K562 (cell line): ENCODE measurements around the gene CRPPA. TPM values are rescaled to one million over a fixed set of nuclear protein-coding genes. Genes with fewer than 3 reads are reported as not detected.

ENCODE experiments used
- ASH1L ChIP-seq: fragments of 450-650 bp; IDR thresholded peaks from 2 replicates; pipeline ENCODE4 v1.6.1; 2018; ENCODE audit warnings: borderline replicate concordance, mild to moderate bottlenecking, low read depth; ENCODE audit not compliant: partially characterized antibody
- C11orf30 ChIP-seq: fragments of 450-650 bp; IDR thresholded peaks from 2 replicates; pipeline ENCODE4 v1.6.1; 2016; ENCODE audit warnings: low read depth, mild to moderate bottlenecking
- GABPB1 ChIP-seq: sonication (generic); formaldehyde crosslinking; IDR thresholded peaks from 2 replicates; pipeline ENCODE4 v1.8.0; 2022; ENCODE audit warnings: mild to moderate bottlenecking, missing genetic modification reagents
- MCM7 ChIP-seq, 2 experiments: fragments of 450-650 bp; IDR thresholded peaks; 2 replicates each; pipeline ENCODE4 v1.6.1; 2016 to 2018
- PBX2 ChIP-seq, 2 experiments: IDR thresholded peaks in 1 of 2; conservative IDR thresholded peaks in 1 of 2; 2 replicates each; pipeline ENCODE4 v1.6.1; 2016; ENCODE audit warnings: low read depth in 2 of 2, mild to moderate bottlenecking in 1 of 2, missing compliant biosample characterization in 1 of 2, missing genetic modification characterization in 1 of 2, moderate library complexity in 1 of 2
- SRSF1 ChIP-seq: fragments of 200-400 bp; formaldehyde crosslinking; IDR thresholded peaks from 2 replicates; pipeline ENCODE4 v1.6.1; 2017; ENCODE audit warnings: mild to moderate bottlenecking, low read depth, low read length, moderate library complexity
- TAF7 ChIP-seq: fragments of 450-650 bp; IDR thresholded peaks from 2 replicates; pipeline ENCODE4 v1.6.1; 2016; ENCODE audit warnings: missing genetic modification characterization, missing compliant biosample characterization
- ZC3H8 ChIP-seq: fragments of 450-650 bp; IDR thresholded peaks from 2 replicates; pipeline ENCODE4 v1.6.1; 2017
- ZNF511 ChIP-seq: sonication (generic); formaldehyde crosslinking; IDR thresholded peaks from 2 replicates; pipeline ENCODE4 v1.8.0; 2022; ENCODE audit warnings: mild to moderate bottlenecking, missing genetic modification reagents
- polyA plus RNA-seq, 8 experiments: library from polyadenylated mRNA; depleted of rRNA in 4 of 8; stranded (reverse) in 5 of 8; unstranded in 3 of 8; fragments of >200 nt; fragmentation: Nextera tagmentation in 2 of 8; fragmentation: Illumina TruSeq in 1 of 8; extraction: Ambion mirVana in 2 of 8; extraction: Trizol in 1 of 8; gene quantifications; 2 replicates each; pipeline versions ENCODE4 v1.2.1 to v1.2.3, GENCODE V29; 2011 to 2014; ENCODE audit warnings: inconsistent platforms in 1 of 8, missing spikeins in 1 of 8
- total RNA-seq, 7 experiments: library from RNA; depleted of rRNA in 6 of 7; stranded (reverse); fragments of >200 nt in 6 of 7; fragmentation: Illumina TruSeq in 2 of 7; extraction: Trizol in 2 of 7; gene quantifications; 2 replicates each; pipeline versions ENCODE4 v1.2.1 to v1.2.3, GENCODE V29; 2011 to 2021; ENCODE audit warnings: low replicate concordance in 1 of 7
- TF ChIP-seq, protein P1 (sequence below): fragments of 450-650 bp; IDR thresholded peaks from 2 replicates; pipeline ENCODE4 v1.6.1; 2017; ENCODE audit warnings: antibody characterized with exemption, mild to moderate bottlenecking
- TF ChIP-seq, protein P2 (sequence below): fragments of 450-650 bp; IDR thresholded peaks from 2 replicates; pipeline ENCODE4 v1.7.0; 2016; ENCODE audit warnings: borderline replicate concordance

CRPPA gene
- total and polyA plus RNA-seq, 9 of the 15 experiments (the other 6 are each of a cell fraction or from before 2014, with no cell fraction given), result 3.9 to 14.4 (median 7.8) TPM

DNA sequence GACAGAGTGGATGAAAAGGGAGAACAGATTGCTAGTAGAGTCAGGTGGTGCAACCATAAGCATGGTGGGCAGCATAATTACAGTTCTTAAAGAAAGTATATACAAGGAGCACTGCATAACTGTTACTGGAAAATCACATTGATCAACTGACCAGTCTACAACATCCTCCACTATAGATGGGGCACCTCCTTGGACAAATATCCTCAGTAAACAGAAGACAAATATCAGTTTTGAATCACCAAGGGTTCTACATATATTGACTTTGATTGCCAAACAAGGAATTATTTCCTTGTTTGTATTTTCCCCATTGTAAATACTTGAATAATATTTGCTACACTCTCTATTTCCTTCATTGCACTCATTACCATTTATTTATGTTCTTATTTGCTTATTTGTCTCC lies 17.6 kb upstream of the CRPPA start (continued):
- TF ChIP-seq, protein P1, sequence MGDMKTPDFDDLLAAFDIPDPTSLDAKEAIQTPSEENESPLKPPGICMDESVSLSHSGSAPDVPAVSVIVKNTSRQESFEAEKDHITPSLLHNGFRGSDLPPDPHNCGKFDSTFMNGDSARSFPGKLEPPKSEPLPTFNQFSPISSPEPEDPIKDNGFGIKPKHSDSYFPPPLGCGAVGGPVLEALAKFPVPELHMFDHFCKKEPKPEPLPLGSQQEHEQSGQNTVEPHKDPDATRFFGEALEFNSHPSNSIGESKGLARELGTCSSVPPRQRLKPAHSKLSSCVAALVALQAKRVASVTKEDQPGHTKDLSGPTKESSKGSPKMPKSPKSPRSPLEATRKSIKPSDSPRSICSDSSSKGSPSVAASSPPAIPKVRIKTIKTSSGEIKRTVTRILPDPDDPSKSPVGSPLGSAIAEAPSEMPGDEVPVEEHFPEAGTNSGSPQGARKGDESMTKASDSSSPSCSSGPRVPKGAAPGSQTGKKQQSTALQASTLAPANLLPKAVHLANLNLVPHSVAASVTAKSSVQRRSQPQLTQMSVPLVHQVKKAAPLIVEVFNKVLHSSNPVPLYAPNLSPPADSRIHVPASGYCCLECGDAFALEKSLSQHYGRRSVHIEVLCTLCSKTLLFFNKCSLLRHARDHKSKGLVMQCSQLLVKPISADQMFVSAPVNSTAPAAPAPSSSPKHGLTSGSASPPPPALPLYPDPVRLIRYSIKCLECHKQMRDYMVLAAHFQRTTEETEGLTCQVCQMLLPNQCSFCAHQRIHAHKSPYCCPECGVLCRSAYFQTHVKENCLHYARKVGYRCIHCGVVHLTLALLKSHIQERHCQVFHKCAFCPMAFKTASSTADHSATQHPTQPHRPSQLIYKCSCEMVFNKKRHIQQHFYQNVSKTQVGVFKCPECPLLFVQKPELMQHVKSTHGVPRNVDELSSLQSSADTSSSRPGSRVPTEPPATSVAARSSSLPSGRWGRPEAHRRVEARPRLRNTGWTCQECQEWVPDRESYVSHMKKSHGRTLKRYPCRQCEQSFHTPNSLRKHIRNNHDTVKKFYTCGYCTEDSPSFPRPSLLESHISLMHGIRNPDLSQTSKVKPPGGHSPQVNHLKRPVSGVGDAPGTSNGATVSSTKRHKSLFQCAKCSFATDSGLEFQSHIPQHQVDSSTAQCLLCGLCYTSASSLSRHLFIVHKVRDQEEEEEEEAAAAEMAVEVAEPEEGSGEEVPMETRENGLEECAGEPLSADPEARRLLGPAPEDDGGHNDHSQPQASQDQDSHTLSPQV, result no peak
- no peak for TF ChIP-seq ZNF511 (CRISPR knock-in tag)
- no peak for TF ChIP-seq C11orf30
- no peak for TF ChIP-seq MCM7 (IDR thresholded peaks at IDR 0.05)
- TF ChIP-seq, protein P2, sequence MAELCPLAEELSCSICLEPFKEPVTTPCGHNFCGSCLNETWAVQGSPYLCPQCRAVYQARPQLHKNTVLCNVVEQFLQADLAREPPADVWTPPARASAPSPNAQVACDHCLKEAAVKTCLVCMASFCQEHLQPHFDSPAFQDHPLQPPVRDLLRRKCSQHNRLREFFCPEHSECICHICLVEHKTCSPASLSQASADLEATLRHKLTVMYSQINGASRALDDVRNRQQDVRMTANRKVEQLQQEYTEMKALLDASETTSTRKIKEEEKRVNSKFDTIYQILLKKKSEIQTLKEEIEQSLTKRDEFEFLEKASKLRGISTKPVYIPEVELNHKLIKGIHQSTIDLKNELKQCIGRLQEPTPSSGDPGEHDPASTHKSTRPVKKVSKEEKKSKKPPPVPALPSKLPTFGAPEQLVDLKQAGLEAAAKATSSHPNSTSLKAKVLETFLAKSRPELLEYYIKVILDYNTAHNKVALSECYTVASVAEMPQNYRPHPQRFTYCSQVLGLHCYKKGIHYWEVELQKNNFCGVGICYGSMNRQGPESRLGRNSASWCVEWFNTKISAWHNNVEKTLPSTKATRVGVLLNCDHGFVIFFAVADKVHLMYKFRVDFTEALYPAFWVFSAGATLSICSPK, result no peak
- no peak for TF ChIP-seq ZC3H8
- no peak for TF ChIP-seq SRSF1
- no peak for TF ChIP-seq PBX2 (CRISPR knock-in tag; IDR thresholded peaks at IDR 0.05; ENCODE audit: low read depth)
- TF ChIP-seq PBX2 (tag; conservative IDR thresholded peaks at IDR 0.05; ENCODE audit: low read depth), result no peak
- TF ChIP-seq ASH1L, result no peak
- no peak for TF ChIP-seq TAF7 (tag)
- TF ChIP-seq GABPB1 (CRISPR knock-in tag), result no peak
